Activated naive CD8-positive, alpha-beta T cell treated with anti-CD3 and anti-CD28 coated beads, Interleukin-2, amount 50 U/mL, for 24 hours (primary cell): Measurements from ENCODE around the gene OR51L1.
"Not testable (repeated sequence)": the region's sequence is repeated elsewhere in the genome, so short reads cannot be mapped to it uniquely, and the experiment has no call there.

ENCODE experiments used
- ATAC-seq: fragments of 150-1000 bp; cut with Tn5 transposase; one replicate; pipeline ENCODE4 v1.10.0; 2021
- DNase-seq: peaks from one replicate; pipeline ENCODE4 v3.0.0; 2021
- H3K27ac Mint-ChIP-seq: one replicate; pipeline ENCODE4 v1.8.0; 2021; ENCODE audit warnings: mild to moderate bottlenecking, mixed read lengths
- H3K27me3 Mint-ChIP-seq: one replicate; pipeline ENCODE4 v1.8.0; 2021; ENCODE audit warnings: mixed read lengths
- H3K36me3 Mint-ChIP-seq: one replicate; pipeline ENCODE4 v1.8.0; 2021; ENCODE audit warnings: low read depth, mixed read lengths
- H3K4me1 Mint-ChIP-seq: one replicate; pipeline ENCODE4 v1.8.0; 2021; ENCODE audit warnings: mixed read lengths
- H3K4me3 Mint-ChIP-seq: one replicate; pipeline ENCODE4 v1.8.0; 2021; ENCODE audit warnings: mild to moderate bottlenecking, moderate library complexity, mixed read lengths
- H3K9me3 Mint-ChIP-seq: one replicate; pipeline ENCODE4 v1.8.0; 2021; ENCODE audit warnings: mixed read lengths

Gene OR51L1, protein sequence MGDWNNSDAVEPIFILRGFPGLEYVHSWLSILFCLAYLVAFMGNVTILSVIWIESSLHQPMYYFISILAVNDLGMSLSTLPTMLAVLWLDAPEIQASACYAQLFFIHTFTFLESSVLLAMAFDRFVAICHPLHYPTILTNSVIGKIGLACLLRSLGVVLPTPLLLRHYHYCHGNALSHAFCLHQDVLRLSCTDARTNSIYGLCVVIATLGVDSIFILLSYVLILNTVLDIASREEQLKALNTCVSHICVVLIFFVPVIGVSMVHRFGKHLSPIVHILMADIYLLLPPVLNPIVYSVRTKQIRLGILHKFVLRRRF

GRCh38 chr11:4994551-4994950, at the start of gene OR51L1:
TSS of gene OR51L1 (plus strand) at chr11:4994851. CDS start at chr11:4998983, 4,132 bp downstream.
- Mint-ChIP-seq H3K36me3 (no peaks in the 10 kb centered on the region), H3K4me1 (no peaks in the 10 kb centered on the region), H3K4me3 (no peak within 1 kb of the TSS), H3K27me3 (no peaks in the 10 kb centered on the region), H3K27ac (no peak within 1 kb of the TSS), H3K9me3 (no peaks in the 10 kb centered on the region)
- no peak for DNase-seq
- ATAC-seq = no peak

DNA sequence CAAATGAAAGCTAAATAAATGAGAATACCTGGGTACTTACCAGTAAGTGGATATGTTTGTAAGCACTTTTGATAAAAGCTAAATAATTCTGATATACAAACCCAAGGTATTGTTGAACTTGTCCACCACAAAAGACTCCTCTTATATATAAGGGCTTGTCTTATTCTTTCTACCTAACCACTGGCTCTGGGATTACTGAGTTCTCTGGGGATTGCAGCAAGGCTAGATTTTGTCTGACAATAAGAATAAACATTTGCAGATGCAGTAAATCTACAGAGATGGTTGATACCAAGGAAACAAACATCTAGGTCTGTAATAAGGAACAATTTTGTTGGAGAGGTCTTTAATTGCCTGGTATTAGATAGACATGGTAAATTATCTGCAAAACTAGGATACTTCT, 47.1 kb upstream of the OR51L1 start, which contains the start of gene OR51A4:
OR51A4 (minus strand) TSS at position 101 of the 400 bp plus-strand sequence. CDS start 505 bp downstream, outside the sequence.
- no peak for DNase-seq
- Mint-ChIP-seq H3K27me3 (peaks cover 3% of the 10 kb centered on the region), H3K9me3 (no peaks in the 10 kb centered on the region), H3K4me3 (no peak within 1 kb of the TSS), H3K27ac (no peak within 1 kb of the TSS), H3K36me3 (no peaks in the 10 kb centered on the region), H3K4me1 (no peaks in the 10 kb centered on the region)
- ATAC-seq = no peak

- not testable (repeated sequence) for H3K9me3 Mint-ChIP-seq, H3K4me1 Mint-ChIP-seq, H3K27me3 Mint-ChIP-seq, H3K36me3 Mint-ChIP-seq, DNase-seq, H3K4me3 Mint-ChIP-seq, H3K27ac Mint-ChIP-seq, ATAC-seq
Measured at GRCh38 chr11:4955613-4956012, 39.0 kb upstream of the OR51L1 start, which contains the start of gene OR51A2. TSS of gene OR51A2 (minus strand) at chr11:4955713. CDS start at chr11:4955713, 0 bp downstream.

DNA sequence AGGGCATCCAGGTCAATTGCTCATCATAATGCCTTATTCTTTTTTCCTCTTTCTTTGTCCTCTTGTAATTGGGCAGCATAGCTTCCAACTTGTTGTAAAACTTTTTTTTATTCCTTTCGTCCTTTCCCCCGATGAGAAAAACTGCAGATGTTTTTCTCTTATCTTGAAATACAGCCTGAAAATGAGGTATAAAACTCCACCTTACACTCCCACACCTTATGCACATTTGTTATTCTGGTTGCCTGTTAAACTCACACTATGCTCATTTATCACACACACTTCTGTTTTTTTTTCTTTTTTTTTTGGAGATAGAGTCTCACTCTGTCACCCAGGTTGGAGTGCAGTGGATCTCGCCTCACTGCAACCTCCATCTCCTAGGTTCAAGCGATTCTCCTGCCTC, 37.3 kb upstream of the OR51L1 start:
- Mint-ChIP-seq H3K4me3 (no peak overlapping the region), H3K27me3 (peaks cover 3% of the 10 kb centered on the region), H3K36me3 (no peaks in the 10 kb centered on the region), H3K4me1 (no peaks in the 10 kb centered on the region), H3K27ac (no peak overlapping the region), H3K9me3 (peaks cover 4% of the 10 kb centered on the region)
- no peak for ATAC-seq
- no peak for DNase-seq

DNA sequence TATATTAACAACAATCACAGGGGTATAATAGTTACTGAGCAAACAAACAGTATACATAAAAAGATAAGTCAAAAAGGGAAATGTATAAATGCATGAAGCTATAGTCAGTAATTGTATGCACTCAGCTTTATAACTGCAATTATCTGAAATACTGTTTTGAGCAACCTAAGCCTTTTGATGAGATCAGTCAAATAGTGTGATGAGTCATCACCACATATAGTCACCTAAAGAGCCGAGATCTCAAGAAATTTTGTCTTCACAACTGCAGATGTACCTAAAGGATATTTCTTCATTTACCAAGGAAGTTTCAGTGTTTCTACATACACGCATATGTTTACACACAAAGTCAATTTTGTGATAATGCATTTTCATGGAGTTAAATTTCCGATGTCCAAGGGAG, 33.8 kb upstream of the OR51L1 start:
- H3K4me1 Mint-ChIP-seq = no peaks in the 10 kb centered on the region
- H3K9me3 Mint-ChIP-seq = peaks cover 5% of the 10 kb centered on the region
- H3K36me3 Mint-ChIP-seq = no peaks in the 10 kb centered on the region
- DNase-seq (no peak), ATAC-seq (no peak)
- H3K27ac Mint-ChIP-seq = no peak overlapping the region
- no peak overlapping the region for H3K4me3 Mint-ChIP-seq
- H3K27me3 Mint-ChIP-seq = peaks cover 3% of the 10 kb centered on the region

DNA sequence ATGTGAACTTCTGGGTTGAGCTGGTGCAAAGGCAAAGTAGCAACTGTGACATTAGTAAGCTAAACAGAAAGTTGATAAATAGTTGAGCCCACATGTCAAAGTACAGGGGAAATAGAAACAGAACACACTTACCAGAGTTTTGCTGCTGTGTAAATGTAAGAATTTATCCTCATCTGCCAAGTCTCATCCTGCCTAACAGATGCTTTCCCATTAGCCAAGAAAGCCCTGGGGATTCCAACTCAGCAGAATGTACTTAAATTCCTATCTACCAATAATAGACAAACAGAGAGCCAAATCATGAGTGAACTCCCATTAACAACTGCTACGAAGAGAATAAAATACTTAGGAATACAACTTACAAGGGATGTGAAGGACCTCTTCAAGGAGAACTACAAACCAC, 31.8 kb upstream of the OR51L1 start:
- H3K27me3 Mint-ChIP-seq = no peaks in the 10 kb centered on the region
- no peak overlapping the region for H3K27ac Mint-ChIP-seq
- DNase-seq (no peak), ATAC-seq (no peak)
- no peaks in the 10 kb centered on the region for H3K36me3 Mint-ChIP-seq
- peaks cover 8% of the 10 kb centered on the region for H3K9me3 Mint-ChIP-seq
- no peaks in the 10 kb centered on the region for H3K4me1 Mint-ChIP-seq
- H3K4me3 Mint-ChIP-seq = no peak overlapping the region

- H3K4me1 Mint-ChIP-seq = no peaks in the 10 kb centered on the region
- H3K36me3 Mint-ChIP-seq = no peaks in the 10 kb centered on the region
- no peak overlapping the region for H3K4me3 Mint-ChIP-seq
- no peak overlapping the region for H3K27ac Mint-ChIP-seq
- ATAC-seq (no peak), DNase-seq (no peak)
- peaks cover 4% of the 10 kb centered on the region for H3K27me3 Mint-ChIP-seq
- peaks cover 8% of the 10 kb centered on the region for H3K9me3 Mint-ChIP-seq
Measured at GRCh38 chr11:4975436-4975835, 19.2 kb upstream of the OR51L1 start.

DNA sequence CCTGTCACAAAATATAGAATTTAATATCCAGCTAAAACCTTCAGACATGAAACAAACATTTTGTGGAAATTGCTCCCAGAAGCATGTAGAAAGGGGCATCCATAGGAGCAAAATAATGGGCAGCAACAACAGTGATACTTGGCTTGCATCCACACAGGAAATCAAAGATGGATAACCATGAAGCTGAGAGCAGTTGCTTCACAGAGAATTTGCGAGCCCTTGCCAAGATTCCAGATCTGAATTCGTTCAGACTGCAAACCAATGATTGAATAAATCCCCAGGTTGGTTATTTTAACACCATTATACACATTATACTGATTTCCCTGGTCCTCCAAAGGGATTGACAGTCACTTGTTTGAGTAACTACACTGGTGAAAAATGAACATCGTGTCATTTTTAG, 15.6 kb upstream of the OR51L1 start:
- DNase-seq (no peak), ATAC-seq (no peak)
- H3K27me3 Mint-ChIP-seq = peaks cover 4% of the 10 kb centered on the region
- no peaks in the 10 kb centered on the region for H3K36me3 Mint-ChIP-seq
- no peak overlapping the region for H3K27ac Mint-ChIP-seq
- peaks cover 8% of the 10 kb centered on the region for H3K9me3 Mint-ChIP-seq
- no peaks in the 10 kb centered on the region for H3K4me1 Mint-ChIP-seq
- H3K4me3 Mint-ChIP-seq = no peak overlapping the region

DNA sequence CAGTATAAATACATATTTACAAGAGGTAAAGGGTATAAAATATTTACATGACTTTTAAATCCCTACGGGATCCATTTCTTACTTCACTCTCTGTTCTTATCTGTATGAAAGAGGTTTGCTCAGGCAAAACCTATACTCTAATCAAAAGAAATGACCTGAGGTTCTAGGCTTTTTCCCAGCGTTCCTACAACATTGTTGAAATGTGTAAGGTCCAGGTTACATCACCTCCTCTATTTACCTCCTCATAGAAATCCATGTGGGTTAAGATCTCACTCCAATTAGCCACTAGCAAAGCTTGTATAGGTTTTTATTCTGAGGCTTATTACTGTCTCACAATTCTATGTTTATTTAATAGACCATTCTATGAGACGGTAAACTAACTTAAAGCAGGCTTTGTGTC, 12.0 kb upstream of the OR51L1 start:
- Mint-ChIP-seq H3K4me1 (no peaks in the 10 kb centered on the region), H3K9me3 (peaks cover 4% of the 10 kb centered on the region), H3K27ac (no peak overlapping the region), H3K27me3 (peaks cover 2% of the 10 kb centered on the region), H3K4me3 (no peak overlapping the region), H3K36me3 (no peaks in the 10 kb centered on the region)
- ATAC-seq (no peak), DNase-seq (no peak)

DNA sequence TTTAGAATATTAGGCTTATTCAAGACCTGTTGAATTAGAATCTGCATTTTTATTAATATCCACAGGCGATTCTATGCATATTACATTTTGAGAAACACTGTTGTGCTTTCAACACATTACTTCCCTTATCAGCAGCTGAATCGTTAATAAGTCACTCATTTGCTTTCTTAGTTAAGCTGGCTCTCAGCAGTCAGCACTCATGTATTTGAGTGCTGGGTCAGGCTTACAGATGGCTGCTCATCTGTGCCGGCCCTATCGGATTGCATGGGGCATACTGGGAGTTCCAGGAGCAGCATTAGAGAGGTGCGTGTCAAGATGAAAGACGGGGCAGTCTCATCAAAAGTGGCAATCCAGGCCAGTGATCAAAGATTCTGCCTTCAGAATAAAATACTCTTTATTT, 10.8 kb upstream of the OR51L1 start:
- H3K4me3 Mint-ChIP-seq = no peak overlapping the region
- H3K9me3 Mint-ChIP-seq = no peaks in the 10 kb centered on the region
- no peak overlapping the region for H3K27ac Mint-ChIP-seq
- H3K4me1 Mint-ChIP-seq = no peaks in the 10 kb centered on the region
- no peak for DNase-seq
- no peaks in the 10 kb centered on the region for H3K27me3 Mint-ChIP-seq
- no peak for ATAC-seq
- no peaks in the 10 kb centered on the region for H3K36me3 Mint-ChIP-seq

GRCh38 chr11:4991060-4991459, 3.6 kb upstream of the OR51L1 start:
- no peaks in the 10 kb centered on the region for H3K9me3 Mint-ChIP-seq
- H3K4me1 Mint-ChIP-seq = no peaks in the 10 kb centered on the region
- no peak for DNase-seq
- no peaks in the 10 kb centered on the region for H3K27me3 Mint-ChIP-seq
- H3K36me3 Mint-ChIP-seq = no peaks in the 10 kb centered on the region
- H3K4me3 Mint-ChIP-seq = no peak overlapping the region
- no peak overlapping the region for H3K27ac Mint-ChIP-seq
- no peak for ATAC-seq

DNA sequence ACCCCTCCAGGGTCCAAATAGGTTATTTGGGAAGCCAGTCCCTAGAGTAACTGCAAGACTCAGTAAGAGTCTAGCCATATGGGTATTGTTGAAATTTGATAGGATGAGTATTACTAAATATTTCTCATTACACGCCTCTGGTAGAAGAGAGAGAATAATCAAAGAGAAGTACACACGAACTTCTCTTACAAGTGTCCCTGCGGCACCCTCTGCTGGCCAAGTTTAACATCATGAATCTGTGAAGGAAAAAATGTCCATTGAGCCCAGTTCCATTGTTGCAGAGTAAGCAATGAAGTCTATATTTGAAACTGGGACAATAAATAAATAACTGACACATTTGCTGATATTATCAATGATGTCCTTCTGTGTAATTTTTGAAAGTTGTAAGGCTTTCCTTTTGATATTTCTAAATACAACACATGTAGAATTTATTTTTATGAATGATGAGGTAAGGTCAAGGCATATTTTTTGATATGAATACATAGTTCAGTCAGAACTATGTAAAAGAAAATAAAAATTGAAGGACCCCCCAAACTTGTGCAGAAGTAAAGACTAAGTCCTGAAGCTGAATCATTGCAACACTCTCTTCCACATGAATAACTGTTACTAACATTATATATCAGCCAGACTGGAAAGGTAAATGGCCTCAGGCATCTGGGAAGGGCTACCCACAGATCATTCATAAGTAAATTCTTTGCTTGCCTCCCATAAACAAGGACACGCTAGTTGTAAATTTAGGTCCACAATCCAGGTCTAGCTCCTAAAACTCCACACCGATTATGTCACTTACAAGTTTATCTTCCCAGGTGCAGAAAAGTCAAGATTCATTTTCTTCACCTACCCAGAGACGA, 10.0 kb downstream of the OR51L1 start:
- H3K27ac Mint-ChIP-seq = no peak overlapping the region
- ATAC-seq (no peak), DNase-seq (peak; percentile 18)
- no peaks in the 10 kb centered on the region for H3K4me1 Mint-ChIP-seq
- no peaks in the 10 kb centered on the region for H3K9me3 Mint-ChIP-seq
- H3K36me3 Mint-ChIP-seq = no peaks in the 10 kb centered on the region
- no peak overlapping the region for H3K4me3 Mint-ChIP-seq
- peaks cover 8% of the 10 kb centered on the region for H3K27me3 Mint-ChIP-seq

DNA sequence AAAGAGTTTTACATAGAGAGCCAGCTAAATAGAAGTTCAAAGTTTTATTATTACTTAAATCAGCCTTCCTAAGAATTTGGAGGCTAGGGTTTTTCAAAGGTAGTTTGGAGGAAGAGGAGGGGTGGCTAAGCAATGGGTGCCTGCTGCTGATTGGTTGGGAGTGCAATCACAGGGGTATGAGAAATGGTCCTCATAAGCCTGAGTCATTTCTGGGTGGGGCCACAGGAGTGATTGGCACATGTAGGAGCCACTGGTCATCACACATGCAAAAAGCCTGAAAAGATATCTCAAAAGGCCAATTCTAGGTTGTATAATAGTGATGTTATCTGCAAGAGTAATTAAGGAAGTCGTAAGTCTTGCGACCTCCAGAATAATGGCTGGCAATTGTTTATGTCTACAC, 12.9 kb downstream of the OR51L1 start:
- H3K36me3 Mint-ChIP-seq = no peaks in the 10 kb centered on the region
- H3K27ac Mint-ChIP-seq = no peak overlapping the region
- no peaks in the 10 kb centered on the region for H3K9me3 Mint-ChIP-seq
- no peaks in the 10 kb centered on the region for H3K4me1 Mint-ChIP-seq
- peaks cover 6% of the 10 kb centered on the region for H3K27me3 Mint-ChIP-seq
- DNase-seq (no peak), ATAC-seq (no peak)
- no peak overlapping the region for H3K4me3 Mint-ChIP-seq

DNA sequence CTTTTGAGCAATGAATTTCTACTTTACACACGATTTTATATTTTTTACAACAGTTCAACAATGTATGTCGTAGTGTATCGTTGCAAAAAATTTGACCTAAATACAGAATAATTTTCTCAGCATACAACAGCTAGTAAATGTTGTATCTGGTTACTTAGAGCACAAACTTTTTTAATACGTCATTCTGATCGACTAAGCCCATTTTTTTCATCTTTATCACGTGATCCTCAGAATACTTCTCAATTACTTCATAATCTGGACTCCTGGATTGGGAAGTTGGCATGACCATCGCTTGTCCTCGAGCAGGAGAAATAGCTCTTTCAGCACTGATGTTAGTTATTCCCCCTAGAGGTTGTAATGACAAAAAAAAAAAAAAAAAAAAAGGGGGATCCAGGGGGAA, 16.6 kb downstream of the OR51L1 start:
- Mint-ChIP-seq H3K27me3 (peaks cover 2% of the 10 kb centered on the region), H3K27ac (no peak overlapping the region), H3K4me1 (no peaks in the 10 kb centered on the region), H3K4me3 (no peak overlapping the region), H3K9me3 (no peaks in the 10 kb centered on the region), H3K36me3 (no peaks in the 10 kb centered on the region)
- no peak for DNase-seq
- ATAC-seq = no peak

DNA sequence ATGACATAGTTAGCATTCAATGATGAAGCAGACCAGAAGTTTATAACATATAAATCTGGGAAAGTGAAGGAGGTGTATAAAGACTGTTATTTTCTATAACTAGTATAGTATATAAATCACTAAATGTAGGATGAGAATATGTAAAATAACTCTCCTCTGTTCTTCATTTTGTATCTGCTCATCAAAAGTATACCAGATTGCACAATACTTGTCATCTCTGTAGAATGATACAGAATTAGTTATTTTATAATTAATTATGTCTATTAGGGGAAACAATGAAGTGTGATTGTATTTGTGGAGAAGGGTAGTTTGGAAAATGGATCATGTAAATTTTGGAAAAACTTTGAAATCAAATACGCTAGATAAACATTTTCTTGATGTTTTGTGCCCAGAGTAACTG, 18.4 kb downstream of the OR51L1 start:
- H3K27me3 Mint-ChIP-seq = peaks cover 2% of the 10 kb centered on the region
- no peak for DNase-seq
- no peak overlapping the region for H3K4me3 Mint-ChIP-seq
- no peaks in the 10 kb centered on the region for H3K36me3 Mint-ChIP-seq
- no peak for ATAC-seq
- no peaks in the 10 kb centered on the region for H3K9me3 Mint-ChIP-seq
- H3K4me1 Mint-ChIP-seq = no peaks in the 10 kb centered on the region
- H3K27ac Mint-ChIP-seq = no peak overlapping the region
